Measurements from ENCODE around the gene KRT83. TPM values are rescaled to one million over a fixed set of nuclear protein-coding genes. Genes with fewer than 3 reads are reported as not detected.
"Not testable (repeated sequence)": the region's sequence is repeated elsewhere in the genome, so short reads cannot be mapped to it uniquely, and the experiment has no call there.

Gene KRT83
- total RNA-seq, 1 donor from 2014 or later: not detected

DNA sequence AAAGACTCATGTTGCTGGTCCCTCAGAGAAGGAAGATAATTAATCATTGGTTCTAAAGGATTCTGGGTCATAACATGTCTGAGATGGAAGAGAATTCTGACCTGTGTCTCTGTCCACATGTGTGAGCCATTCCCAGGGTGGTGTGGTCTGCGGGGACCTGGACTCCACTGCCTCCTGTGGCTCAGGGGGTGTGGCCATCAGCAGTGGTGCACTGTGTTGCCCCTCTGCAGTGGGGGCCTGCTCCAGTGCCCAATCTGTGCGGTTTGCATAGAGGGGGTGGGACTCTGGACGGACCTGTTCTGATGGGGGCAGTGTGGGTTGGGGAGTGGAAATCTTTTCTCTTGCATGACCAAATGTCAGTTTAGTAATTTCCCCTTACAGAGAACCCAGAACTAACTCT lies 32.6 kb upstream of the KRT83 start:
- no peak for DNase-seq (ENCODE audit: low spot score)

DNA sequence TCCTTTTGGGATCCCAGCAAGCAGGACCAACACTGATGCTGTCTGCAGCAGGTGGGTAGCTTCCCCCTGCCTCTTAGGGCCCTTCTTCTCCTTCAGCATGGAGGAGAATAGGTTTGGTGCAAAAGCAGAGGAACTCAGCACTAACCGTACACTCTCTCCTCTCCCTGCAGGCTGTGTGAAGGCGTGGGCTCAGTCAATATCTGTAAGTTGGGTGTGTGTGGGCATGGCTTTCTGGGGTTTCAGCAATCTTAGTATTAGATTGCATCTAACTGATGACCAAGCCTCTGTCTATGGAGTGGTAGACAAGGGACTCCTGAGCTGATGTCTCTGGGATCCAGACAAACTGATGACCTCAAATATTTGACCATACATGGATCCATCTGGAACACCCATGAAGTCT lies 31.8 kb upstream of the KRT83 start:
- no peak for DNase-seq (ENCODE audit: low spot score)

DNA sequence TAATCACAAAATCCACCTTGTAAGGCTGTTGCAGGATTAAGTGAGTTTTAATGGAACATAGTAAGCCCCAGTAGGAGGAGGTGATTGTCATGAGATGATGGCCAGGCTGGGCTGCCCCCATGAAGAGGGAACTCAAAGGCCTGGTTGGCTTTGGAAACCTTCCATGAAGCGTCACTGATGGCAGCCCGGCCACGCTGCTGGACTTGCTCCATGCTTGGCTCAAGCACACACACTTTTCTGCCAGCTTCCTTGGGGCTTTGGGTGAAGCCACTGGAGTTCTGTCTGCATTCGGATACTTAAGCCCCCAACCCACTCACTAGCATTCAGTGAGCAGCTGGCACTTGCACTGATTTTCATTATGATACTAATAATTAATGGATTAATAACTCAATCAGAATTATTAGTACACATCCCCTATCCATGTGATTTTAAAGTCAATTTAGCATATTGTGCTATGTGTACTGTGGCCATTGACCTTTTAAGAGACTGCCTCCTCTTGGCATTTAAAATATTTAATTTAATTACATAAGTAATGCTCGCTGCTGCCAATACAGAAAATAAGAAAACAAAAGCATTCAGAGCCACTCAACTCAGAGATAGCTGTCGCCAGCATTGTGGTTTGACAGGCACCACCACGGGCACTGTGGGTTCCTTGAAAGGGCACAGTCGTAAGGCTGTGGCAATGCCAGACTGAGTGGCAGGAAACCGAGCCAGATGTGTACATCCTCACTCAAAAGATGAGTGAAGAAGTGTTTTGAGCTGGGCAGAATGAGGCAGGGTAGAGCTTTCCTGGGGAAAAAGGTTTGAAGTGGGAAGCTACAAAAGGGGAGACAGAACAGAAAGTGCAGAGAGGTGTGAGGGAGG lies 30.2 kb upstream of the KRT83 start:
- no peak for DNase-seq (ENCODE audit: low spot score)

DNA sequence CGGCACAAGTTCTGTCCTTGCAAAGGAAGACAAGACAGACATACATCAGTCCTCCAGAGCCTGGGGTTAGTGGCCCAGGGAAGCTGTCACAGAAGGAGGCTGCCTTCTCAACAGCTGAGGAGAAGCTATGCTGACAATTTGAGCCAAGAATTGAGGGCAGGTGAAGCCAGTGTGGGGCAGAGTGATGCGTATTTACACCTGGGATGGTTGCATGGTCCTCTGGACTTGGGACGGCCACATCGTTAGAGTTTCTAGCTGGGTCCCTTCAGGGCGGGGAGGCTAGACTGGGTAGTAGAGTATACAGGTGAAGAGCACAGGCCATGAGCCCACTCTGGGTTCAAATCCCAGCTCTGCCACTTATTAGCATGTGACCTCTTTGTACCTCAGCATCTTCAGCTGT lies 29.6 kb upstream of the KRT83 start:
- no peak for DNase-seq (ENCODE audit: low spot score)

DNA sequence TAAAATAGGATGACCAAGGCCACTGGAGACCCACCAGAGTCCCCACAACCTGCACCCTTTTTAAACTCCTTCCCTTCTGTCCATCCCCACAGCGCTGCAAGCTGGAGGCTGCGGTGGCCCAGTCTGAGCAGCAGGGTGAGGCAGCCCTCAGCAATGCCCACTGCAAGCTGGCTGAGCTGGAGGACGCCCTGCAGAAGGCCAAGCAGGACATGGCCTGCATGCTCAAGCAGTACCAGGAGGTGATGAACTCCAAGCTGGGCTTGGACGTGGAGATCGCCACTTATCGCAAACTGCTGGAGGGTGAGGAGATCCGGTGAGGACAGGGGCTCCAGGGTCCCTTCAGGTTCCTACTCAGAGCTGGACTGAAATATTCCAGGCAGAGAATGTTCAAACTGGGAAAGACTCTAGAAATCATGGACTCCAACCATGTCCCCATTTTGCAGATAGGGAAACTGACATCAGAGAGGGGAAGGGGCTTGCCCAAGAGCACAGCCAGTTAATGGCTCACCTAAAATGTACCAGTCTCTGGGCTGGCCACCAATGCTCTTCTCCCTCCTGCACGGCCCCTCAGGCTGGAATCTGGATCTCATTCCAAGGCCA lies 28.9 kb upstream of the KRT83 start:
- DNase-seq (ENCODE audit: low spot score): no peak

DNA sequence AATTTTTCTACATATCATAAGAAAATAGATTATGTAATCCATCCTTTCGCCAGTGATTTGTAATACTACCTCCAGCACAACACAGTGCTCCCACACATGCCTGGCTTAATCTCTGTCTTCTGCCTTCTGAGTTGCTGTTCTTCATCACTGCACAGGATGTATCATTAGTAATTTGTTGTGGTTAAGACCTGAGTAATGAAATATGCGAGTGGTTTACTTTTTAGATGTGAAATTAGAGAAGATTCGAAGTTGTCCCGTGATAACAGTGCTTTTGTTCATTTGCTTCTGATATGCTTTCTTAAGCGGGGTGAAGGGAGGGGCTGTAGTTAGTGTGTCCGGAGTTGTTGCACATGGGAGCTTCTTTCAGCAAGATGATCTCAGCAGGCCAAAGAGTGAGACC lies 28.0 kb upstream of the KRT83 start:
- no peak for DNase-seq (ENCODE audit: low spot score)

DNA sequence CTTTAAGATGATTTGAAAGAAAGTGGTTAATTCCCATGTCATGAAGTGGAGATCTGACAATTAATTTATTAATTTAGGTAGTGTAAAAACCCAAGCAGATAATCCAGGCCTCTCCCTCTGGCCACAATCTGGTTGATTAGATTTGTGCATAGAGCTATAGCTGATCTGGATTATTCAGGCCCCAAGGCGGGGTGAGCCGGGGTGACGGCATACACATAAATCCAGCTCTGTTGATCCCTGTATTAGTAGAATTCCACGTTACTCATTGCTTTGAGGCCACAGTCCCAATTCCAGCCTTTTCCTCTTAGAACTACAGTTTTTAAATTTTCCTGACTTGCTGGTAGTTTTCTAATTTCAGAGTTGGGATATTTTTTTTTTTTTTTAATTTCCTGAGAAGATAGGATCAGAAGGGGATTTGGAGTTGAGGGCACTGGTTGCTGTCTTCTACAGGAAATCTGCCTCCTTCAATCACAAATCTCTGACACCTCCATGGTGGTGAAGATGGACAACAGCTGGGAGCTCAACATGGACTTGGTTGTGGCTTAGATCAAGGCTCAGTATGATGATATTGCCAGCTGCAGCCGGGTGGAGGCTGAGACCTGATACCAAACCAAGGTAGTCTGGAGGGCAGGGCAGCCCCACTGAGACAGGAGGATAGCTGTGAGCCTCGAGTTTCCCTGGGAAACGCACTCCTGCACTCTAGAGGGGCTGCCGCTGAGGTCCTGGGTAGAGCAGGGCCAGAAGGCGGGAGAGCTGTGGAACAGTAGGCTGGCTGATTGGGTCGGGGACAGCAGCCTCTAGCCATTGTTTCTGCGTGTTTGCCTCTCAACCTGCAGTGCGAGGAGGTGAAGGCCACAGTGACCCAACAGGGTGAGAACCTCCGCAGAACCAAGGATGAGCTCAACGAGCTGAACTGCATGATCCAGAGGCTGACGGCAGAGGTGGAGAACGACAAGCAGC lies 26.6 kb upstream of the KRT83 start:
- no peak for DNase-seq (ENCODE audit: low spot score)

DNA sequence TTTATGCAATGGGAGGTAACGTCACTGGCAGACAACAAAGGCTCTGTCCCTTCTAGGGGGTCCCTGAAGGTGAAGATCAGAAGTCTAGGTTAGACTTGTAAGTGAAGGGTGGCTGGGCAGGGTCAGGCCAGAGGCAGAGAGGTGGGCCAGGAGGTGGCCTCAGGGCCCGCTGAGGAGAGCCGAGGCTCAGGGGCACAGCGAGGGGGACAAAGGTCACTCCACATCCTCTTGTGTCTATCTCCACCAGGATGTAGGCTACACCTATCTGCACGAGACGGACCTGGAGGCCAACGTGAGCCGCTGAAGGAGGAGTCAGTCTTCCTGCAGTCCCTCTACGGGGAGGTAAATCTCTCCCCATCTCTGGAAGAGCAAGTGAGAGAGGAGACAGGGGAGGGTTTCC lies 25.8 kb upstream of the KRT83 start:
- DNase-seq (ENCODE audit: low spot score): no peak

DNA sequence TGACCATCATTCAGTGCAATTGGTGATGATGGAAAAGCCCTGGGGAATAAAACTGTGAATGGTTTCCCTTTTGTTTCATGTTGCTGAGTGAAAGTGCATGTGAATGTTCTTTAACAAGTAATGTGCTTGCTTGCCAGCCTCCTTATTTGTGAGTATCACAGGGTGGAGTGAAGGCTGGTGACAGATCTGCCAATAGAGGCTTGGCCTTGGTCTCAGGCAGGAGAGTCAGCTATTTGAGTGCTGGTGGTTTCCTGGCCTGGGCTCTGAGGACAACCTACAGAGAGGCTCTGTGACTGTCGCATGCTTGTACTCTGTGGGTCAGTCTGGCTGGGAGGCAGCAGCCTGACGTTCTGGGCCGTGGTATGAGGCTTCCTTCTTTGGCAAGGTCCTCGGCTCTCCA lies 25.4 kb upstream of the KRT83 start:
- DNase-seq (ENCODE audit: low spot score): no peak

DNA sequence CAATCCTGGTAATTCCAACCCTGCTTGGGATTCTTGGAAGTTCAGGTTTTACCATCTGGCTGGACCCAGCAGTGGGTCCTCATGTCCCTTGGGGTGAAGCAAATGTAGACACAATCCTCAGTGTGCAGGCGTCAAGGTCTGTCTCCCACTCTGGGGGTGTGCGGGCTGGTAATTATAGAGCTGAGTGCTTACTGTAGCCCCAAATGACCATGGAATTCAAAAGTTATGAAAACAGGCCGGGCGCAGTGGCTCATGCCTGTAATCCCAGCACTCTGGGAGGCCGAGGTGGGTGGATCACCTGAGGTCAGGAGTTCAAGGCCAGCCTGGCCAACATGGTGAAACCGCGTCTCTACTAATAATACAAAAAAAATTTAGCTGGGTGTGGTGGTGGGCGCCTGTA lies 23.8 kb upstream of the KRT83 start:
- DNase-seq (ENCODE audit: low spot score): not testable (repeated sequence)

DNA sequence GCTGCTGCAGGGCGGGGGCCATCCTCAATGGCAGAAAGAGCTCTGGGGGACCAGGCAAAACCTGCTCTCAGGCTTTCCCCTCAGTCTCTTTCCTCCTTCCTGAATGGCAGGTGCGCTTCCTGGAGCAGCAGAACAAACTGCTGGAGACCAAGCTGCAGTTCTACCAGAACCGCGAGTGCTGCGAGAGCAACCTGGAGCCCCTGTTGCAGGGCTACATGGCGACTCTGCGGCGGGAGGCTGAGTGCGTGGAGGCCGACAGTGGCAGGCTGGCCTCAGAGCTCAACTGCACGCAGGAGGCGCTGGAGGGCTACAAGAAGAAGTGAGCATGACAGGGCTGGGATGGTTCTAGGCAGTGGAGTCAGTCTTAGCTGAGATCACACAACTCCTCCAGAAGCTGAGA lies 22.9 kb upstream of the KRT83 start:
- DNase-seq (ENCODE audit: low spot score): no peak

DNA sequence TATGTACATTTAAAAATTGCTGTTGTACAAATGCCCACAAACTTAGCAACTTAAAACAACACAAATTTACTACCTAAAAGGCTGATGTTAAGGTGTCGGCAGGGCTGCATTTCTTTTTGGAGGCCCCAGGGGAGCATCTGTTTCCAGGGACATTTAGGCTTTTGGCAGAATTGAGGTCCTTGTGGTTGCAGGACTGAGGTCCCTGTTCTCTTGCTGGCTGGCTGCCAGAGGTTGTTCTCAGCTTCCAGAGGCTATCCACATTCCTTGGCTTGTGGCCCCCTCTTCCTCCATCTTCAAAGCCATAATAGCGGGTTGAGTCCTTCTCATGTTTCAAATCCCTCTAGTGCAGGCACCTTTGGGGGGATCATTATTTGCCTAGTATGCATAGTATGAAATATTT lies 22.4 kb upstream of the KRT83 start:
- no peak for DNase-seq (ENCODE audit: low spot score)

DNA sequence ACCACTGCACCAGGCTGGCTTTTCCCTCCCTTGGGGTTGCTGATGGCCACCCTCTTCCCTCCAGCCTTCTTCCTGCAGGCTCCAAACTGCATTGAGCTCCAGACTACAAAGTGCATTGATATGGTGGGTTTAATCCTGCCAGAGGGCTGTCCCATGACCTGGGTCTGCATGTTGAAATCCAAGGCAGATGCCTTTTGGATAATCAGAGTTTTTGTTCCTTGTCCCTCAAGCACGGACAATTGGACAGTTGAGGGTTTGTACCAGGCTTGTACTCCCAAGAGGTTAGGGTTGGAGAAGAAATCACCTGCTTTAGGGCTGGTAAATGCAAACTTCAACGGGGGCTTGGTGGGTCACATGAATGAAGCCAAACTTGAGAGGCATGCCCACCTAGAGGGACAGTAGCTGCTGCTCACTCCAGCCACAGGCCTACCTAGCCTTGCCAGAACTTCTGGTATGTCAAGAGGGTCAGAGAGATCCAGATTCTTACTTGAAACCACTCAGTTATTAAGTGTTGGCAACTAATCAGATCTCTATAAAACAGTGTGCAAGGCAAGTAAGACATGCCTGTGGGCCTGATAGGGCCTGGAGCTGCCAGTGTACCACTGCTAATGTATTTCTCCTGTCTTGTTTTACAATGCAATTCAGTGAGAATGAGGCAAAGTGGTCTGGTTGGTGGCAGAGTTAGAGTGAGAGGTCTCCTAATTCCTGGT lies 21.7 kb upstream of the KRT83 start:
- DNase-seq (ENCODE audit: low spot score): no peak

DNA sequence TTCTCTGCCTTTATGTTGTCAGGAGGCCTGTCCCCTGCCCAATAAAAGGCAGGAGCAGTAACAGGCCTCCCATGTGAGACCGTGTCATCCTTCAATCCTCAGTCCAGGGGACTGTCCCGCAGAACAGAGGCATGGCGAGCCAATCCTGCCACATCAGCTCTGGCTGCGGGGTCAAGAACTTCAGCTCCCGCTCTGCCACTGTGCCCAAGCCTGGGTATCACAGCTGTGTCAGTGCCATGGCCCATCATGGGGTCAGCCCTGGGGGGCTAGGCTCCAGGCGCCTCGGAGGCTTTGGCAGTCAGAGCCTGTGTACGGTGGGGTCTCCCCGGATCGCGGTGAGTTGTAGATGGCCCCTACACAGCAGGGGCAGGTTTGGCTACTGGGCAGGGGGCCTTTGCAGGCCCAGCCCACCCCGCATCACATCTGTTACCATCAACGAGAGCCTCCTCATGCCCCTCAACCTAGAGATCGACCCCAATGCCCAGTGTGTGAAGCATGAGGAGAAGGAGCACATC lies 19.9 kb upstream of the KRT83 start:
- DNase-seq (ENCODE audit: low spot score): no peak

DNA sequence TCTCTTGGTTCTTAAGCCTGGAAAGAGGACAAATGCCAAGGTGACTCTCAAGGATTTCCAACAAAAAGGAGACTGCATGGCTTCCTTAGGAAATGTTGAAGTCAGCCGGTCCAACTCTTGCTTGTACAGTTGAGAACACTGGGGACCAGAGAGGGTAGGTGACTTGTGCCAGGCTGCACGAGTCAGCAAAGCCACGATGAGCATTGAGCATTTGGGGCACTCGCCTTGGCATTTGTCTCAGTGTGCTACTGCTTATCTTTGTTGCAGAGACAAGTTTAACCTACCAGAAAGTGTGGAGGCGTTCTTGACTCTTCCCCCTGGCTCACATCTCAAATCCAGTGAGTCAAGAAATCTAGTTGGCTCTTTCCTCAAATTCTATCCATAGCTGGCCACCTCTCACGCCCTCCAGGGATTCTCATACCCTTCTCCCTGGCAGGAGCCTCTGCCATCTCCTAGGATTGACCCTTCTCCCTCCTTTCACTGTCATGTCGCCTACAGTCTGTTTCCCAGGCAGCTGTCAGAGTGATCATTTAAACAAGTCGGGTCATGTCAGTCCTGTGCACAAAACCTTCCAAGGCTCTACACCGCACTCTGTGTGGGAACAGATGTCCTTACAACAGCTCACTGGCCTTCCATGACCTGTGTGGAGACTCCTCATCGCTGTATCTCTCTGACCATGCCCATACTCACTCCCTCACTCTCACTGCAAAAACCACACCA lies 17.2 kb upstream of the KRT83 start:
- no peak for DNase-seq (ENCODE audit: low spot score)

DNA sequence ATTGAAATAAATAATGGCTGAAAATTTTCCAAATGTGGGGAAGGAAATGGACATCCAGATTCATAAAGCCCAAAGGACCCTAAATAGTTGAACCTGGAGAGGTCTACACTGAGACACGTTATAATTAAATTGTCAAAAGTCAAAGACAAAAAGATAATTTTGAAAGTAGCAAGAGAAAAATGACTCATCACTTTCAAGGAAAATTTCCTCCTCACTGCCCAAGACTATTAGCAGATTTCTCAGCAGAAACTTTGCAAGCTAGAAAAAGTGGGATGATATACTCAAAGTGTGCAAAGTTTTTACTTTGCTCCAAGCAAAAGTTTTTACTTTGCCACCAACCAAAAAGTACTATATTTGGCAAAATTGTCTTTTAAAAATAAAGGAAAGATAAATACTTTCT lies 15.9 kb upstream of the KRT83 start:
- DNase-seq (ENCODE audit: low spot score): no peak

DNA sequence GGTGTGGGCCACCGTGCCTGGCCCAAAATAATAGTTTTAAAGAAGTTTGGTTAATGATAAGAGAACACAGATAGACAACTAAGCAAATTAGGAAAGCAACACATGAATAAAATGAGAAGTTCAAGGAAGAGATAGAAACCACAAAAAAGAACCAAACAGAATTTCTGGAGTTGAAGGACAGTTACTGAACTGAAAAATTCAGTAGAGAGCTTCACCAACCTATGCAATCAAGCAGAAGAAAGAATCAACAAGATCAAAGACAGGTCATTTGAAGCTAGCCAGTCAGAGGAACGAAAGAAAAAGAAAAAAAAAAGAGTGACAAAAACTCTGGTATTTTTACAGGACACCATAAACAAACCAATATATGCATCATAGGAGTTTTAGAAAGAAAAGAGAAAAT lies 15.4 kb upstream of the KRT83 start:
- DNase-seq (ENCODE audit: low spot score): no peak

DNA sequence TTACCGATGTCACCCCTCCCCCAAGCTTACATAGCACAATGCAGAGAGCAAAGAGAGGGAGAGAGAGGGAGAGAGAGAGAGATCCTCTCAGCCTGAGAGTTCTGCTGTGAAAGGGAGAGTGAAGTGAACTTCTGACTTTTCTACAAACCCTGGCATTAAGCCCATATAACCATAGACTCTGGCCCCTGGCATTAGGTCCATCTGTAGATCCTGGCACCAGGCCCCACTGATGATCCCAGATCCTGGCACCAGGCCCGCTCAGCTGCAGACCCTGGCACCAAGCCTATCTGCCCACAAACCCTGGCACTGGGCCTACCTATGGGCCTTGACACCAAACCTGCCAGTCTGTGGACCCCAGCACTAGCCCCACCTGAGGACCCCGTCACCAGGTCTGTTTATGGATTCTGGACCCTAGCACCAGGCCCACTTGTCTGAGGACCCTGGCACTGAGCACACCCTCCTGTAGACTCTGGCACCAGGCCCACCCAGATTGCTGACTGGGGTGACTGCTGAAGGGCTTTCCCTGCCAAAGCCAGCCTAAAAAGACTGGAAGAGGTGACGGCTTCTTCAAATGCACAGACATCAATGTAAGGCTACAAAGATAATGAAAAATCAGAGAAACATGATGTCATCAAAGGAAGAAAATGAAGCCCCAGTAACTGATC lies 14.5 kb upstream of the KRT83 start:
- no peak for DNase-seq (ENCODE audit: low spot score)

DNA sequence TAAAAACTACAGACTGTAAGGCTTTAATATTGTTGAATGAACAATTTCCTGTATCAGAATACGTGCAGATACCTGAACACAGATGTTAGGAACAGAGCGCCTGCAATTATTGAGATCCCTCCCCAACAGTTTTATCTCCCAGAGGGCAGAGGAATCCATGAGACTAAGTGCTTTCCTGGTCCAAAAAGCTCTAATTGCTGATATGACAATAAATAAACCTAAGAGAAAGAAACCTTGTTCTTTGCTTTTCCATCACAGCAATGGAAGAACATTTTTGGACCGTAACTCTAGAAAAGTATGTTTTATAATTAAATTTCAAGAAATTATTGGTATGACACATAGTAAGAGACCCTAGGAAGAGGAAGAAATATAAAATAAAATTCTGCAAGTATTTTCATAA lies 13.0 kb upstream of the KRT83 start:
- no peak for DNase-seq (ENCODE audit: low spot score)

DNA sequence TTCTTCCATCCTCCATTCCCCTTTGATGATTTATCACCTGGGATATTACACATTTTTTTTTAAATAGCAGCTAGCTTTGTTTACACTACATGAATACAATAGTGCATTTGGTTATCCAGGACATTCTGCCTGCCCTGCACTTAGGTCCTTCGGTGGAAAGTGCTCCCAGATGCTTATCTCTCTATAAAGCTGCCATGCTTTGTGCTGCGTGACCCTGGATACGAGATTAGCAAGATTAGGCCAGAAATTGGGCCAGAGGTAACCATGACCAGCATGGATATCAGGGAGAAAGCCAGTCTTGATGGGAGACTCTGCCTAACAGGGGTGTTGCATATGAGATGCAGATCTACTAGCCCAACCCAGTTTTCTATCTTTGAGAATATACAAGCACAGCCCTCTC lies 12.1 kb upstream of the KRT83 start:
- DNase-seq (ENCODE audit: low spot score): no peak

Data from ureter (tissue), 1 donor.